Kidney (tissue), 14 donors: ENCODE results near the gene TBC1D8. TPM values are rescaled to one million over a fixed set of nuclear protein-coding genes. Genes with fewer than 3 reads are reported as not detected.

Source experiments
- DNase-seq, 5 donors: peaks; one replicate each; pipeline ENCODE4 v3.0.0-alpha.2; 2013 to 2020
- FAIRE-seq: peaks from 2 replicates; lab custom pipeline; 2012; peaks lifted over from hg19 to GRCh38; lab: Jason Lieb, UNC
- H3K27ac ChIP-seq, 2 donors: one replicate each; pipeline ENCODE4 v1.7.0; 2013; ENCODE audit warnings: low read depth in 2 of 2, low read length in 2 of 2, inconsistent platforms in 1 of 2
- H3K27me3 ChIP-seq: one replicate; pipeline ENCODE4 v1.7.1; 2013; ENCODE audit warnings: low read length, inconsistent platforms; ENCODE audit not compliant: control insufficient read depth, insufficient read depth
- H3K36me3 ChIP-seq, 3 donors: one replicate each; pipeline versions ENCODE4 v1.7.0 to v1.7.1; 2013; ENCODE audit warnings: low read length in 3 of 3, control low read depth in 1 of 3, inconsistent platforms in 1 of 3; ENCODE audit not compliant: insufficient read depth in 3 of 3, control insufficient read depth in 2 of 3
- H3K4me1 ChIP-seq, 3 donors: one replicate each; pipeline versions ENCODE4 v1.7.0 to v1.7.1; 2013; ENCODE audit warnings: low read length in 3 of 3, inconsistent platforms in 1 of 3, low read depth in 1 of 3; ENCODE audit not compliant: control insufficient read depth in 2 of 3, insufficient read depth in 2 of 3
- H3K4me3 ChIP-seq, 3 donors: one replicate each; pipeline versions ENCODE4 v1.7.0 to v1.8.1; 2013; ENCODE audit warnings: low read length in 3 of 3, control low read depth in 1 of 3, inconsistent platforms in 1 of 3
- H3K9ac ChIP-seq, 3 donors: one replicate each; pipeline versions ENCODE4 v1.7.0 to v1.7.1; 2013; ENCODE audit warnings: low read length in 3 of 3, control low read depth in 1 of 3, inconsistent platforms in 1 of 3
- H3K9me3 ChIP-seq, 3 donors: one replicate each; pipeline versions ENCODE4 v1.7.0 to v1.7.1; 2013; ENCODE audit warnings: low read length in 3 of 3, control low read depth in 1 of 3, inconsistent platforms in 1 of 3; ENCODE audit not compliant: control insufficient read depth in 2 of 3, insufficient read depth in 1 of 3
- CTCF ChIP-seq: IDR thresholded peaks from 3 replicates; pipeline ENCODE4 v1.5.1; 2012; ENCODE audit warnings: mild to moderate bottlenecking, moderate library complexity, borderline replicate concordance; ENCODE audit not compliant: insufficient read depth; ENCODE audit errors: extremely low read depth
- intact Hi-C: fragments of 100-400 bp; cut with DNase I; formaldehyde crosslinking; loops from one replicate; pipeline ENCODE4 v1.11.1; 2022
- polyA plus RNA-seq: library from polyadenylated mRNA; stranded (reverse); fragments of 350-450 nt; fragmentation: Illumina TruSeq; extraction: RNeasy Lipid Tissue Mini Kit (QIAGEN cat#74804); gene quantifications from one replicate; pipeline ENCODE4 v1.2.3, GENCODE V29; 2014; ENCODE audit warnings: low read depth, low replicate concordance; ENCODE audit not compliant: insufficient read depth
- total RNA-seq: library from RNA; stranded (reverse); fragmentation: NEBNext Ultra II Directional; extraction: Animal tissue kit (Norgen Biotek cat#: 25700); gene quantifications from one replicate; pipeline ENCODE4 v1.2.1, GENCODE V29; 2021
- donor health status: control.
- donor health status: control.
- donor health status: control.
- donor health status: control.
- donor health status: control.
- donor health status: DM: yes; HTN: yes; CAD: no.
- donor health status: Normal renal cell carcinoma (clear cell type).

TBC1D8 gene
- total and polyA plus RNA-seq, 2 donors from 2014 or later, result 7.4 to 47.9 TPM

- FAIRE-seq, result no peak
- no peak for TF ChIP-seq CTCF
- Histone ChIP-seq H3K4me3 (no peak overlapping the region), H3K27me3 (no peaks in the 10 kb centered on the region), H3K27ac (no peak overlapping the region), H3K36me3 (peaks cover 4 to 12% (median 11%) of the 10 kb centered on the region in 3 donors), H3K4me1 (no peaks in the 10 kb centered on the region), H3K9ac (no peak overlapping the region), H3K9me3 (no peaks in the 10 kb centered on the region)
- DNase-seq, result peak in 1 of 5 donors; percentile 29
- intact Hi-C loops, result no loop called here
These were observed 181.2 kb downstream of the TBC1D8 start for GRCh38 chr2:100969998-100970397.

GRCh38 chr2:100968146-100969145 is 182.7 kb downstream of the TBC1D8 start:
- Histone ChIP-seq H3K27me3 (no peaks in the 10 kb centered on the region), H3K36me3 (peaks cover 4 to 11% (median 10%) of the 10 kb centered on the region in 3 donors), H3K4me1 (no peaks in the 10 kb centered on the region), H3K9me3 (no peaks in the 10 kb centered on the region), H3K4me3 (no peak overlapping the region), H3K9ac (no peak overlapping the region), H3K27ac (no peak overlapping the region)
- FAIRE-seq (no peak), DNase-seq (peak in 1 of 5 donors; percentile 55)
- intact Hi-C loops, result no loop called here
- no peak for TF ChIP-seq CTCF

- FAIRE-seq, result no peak
- intact Hi-C loops, result no loop called here
- no peak overlapping the region for H3K27ac ChIP-seq
- no peaks in the 10 kb centered on the region for H3K27me3 ChIP-seq
- H3K4me3 ChIP-seq, result no peak overlapping the region
- no peak overlapping the region for H3K9ac ChIP-seq
- H3K9me3 ChIP-seq, result no peaks in the 10 kb centered on the region
- no peak for TF ChIP-seq CTCF
- H3K36me3 ChIP-seq, result peaks cover 4 to 11% (median 10%) of the 10 kb centered on the region in 3 donors
- H3K4me1 ChIP-seq, result no peaks in the 10 kb centered on the region
- DNase-seq, result peak in 1 of 5 donors; percentile 4
These were observed 183.5 kb downstream of the TBC1D8 start for GRCh38 chr2:100967716-100968115.
